H1 (cell line): ENCODE data around the gene WSCD2. TPM values are rescaled to one million over a fixed set of nuclear protein-coding genes. Genes with fewer than 3 reads are reported as not detected.

Source experiments
- CTCF ChIA-PET: fragments of 300-600 bp; sonication (Branson Sonifier 250); formaldehyde crosslinking; loops from one replicate; lab custom pipeline; 2021; ENCODE audit not compliant: partially characterized antibody; lab: Charles Lee
- POLR2A ChIA-PET: fragments of 300-600 bp; sonication (Branson Sonifier 250); formaldehyde crosslinking; loops from one replicate; lab custom pipeline; 2021; ENCODE audit warnings: inconsistent platforms; ENCODE audit not compliant: partially characterized antibody; lab: Charles Lee
- DNase-seq, 2 experiments: peaks; one replicate each; pipeline versions ENCODE4 v3.0.0 to v3.0.0-alpha.2; 2010 to 2022; ENCODE audit warnings: low spot score in 2 of 2, low read depth in 1 of 2, mixed read lengths in 1 of 2
- FAIRE-seq: peaks from 2 replicates; lab custom pipeline; 2011; peaks lifted over from hg19 to GRCh38; lab: Jason Lieb, UNC
- H2AFZ ChIP-seq: 2 replicates; pipeline ENCODE4 v1.8.1; 2012; ENCODE audit warnings: low read length, inconsistent platforms
- H2AK5ac ChIP-seq: 2 replicates; pipeline ENCODE4 v1.6.1; 2013; ENCODE audit warnings: low read depth, low read length
- H2BK120ac ChIP-seq: replicated peaks from 2 replicates; pipeline ENCODE3; 2013; ENCODE audit warnings: low read depth, low read length, inconsistent platforms
- H2BK12ac ChIP-seq: 2 replicates; pipeline ENCODE4 v1.6.1; 2013; ENCODE audit warnings: low read depth, low read length
- H2BK15ac ChIP-seq: 2 replicates; pipeline ENCODE4 v1.6.1; 2013; ENCODE audit warnings: low read length
- H2BK20ac ChIP-seq: 2 replicates; pipeline ENCODE4 v1.6.1; 2013; ENCODE audit warnings: low read length
- H2BK5ac ChIP-seq: 2 replicates; pipeline ENCODE4 v1.6.1; 2013; ENCODE audit warnings: low read depth, low read length
- H3K14ac ChIP-seq: 2 replicates; pipeline ENCODE4 v1.6.1; 2013; ENCODE audit warnings: inconsistent platforms; ENCODE audit not compliant: insufficient read length
- H3K18ac ChIP-seq: 2 replicates; pipeline ENCODE4 v1.6.1; 2013; ENCODE audit warnings: low read length; ENCODE audit errors: extremely low read depth
- H3K23ac ChIP-seq: 2 replicates; pipeline ENCODE4 v1.6.1; 2013; ENCODE audit warnings: inconsistent platforms; ENCODE audit not compliant: insufficient read length
- H3K23me2 ChIP-seq: 2 replicates; pipeline ENCODE4 v1.6.1; 2013; ENCODE audit warnings: low read depth, low read length
- H3K27ac ChIP-seq: 2 replicates; pipeline ENCODE4 v1.6.1; 2011; ENCODE audit warnings: low read depth, low read length, inconsistent platforms
- H3K27me3 ChIP-seq, 4 experiments: replicated peaks in 1 of 4; 1 replicate in 1 of 4; 2 replicates in 3 of 4; pipeline versions ENCODE4 v1.6.1 to v1.8.1; 2011 to 2013; ENCODE audit warnings: low read length in 3 of 4, mild to moderate bottlenecking in 3 of 4, inconsistent platforms in 2 of 4, mixed read lengths in 2 of 4, moderate library complexity in 1 of 4; ENCODE audit not compliant: control insufficient read depth in 3 of 4, insufficient read depth in 3 of 4; ENCODE audit errors: extremely low read depth in 1 of 4
- H3K36me3 ChIP-seq, 4 experiments: 2 replicates each; pipeline versions ENCODE4 v1.6.1 to v1.8.1; 2011 to 2013; ENCODE audit warnings: mild to moderate bottlenecking in 4 of 4, low read length in 3 of 4, moderate library complexity in 2 of 4, control low read depth in 1 of 4, inconsistent platforms in 1 of 4; ENCODE audit not compliant: insufficient read depth in 4 of 4, control insufficient read depth in 2 of 4
- H3K4ac ChIP-seq: replicated peaks from 2 replicates; pipeline ENCODE3; 2013; ENCODE audit warnings: low read length, low read depth, mixed read lengths, inconsistent platforms; ENCODE audit not compliant: insufficient read length
- H3K4me1 ChIP-seq, 4 experiments: replicated peaks in 1 of 4; 1 replicate in 1 of 4; 2 replicates in 3 of 4; pipeline versions ENCODE4 v1.6.1 to v1.8.1; 2011 to 2013; ENCODE audit warnings: low read length in 3 of 4, inconsistent platforms in 2 of 4, mixed read lengths in 1 of 4; ENCODE audit not compliant: insufficient read depth in 4 of 4, control insufficient read depth in 3 of 4
- H3K4me2 ChIP-seq, 2 experiments: 2 replicates each; pipeline versions ENCODE4 v1.6.1 to v1.8.1; 2011 to 2013; ENCODE audit warnings: low read depth in 2 of 2, low read length in 2 of 2, control low read depth in 1 of 2, inconsistent platforms in 1 of 2, mild to moderate bottlenecking in 1 of 2; ENCODE audit not compliant: insufficient read depth in 1 of 2
- H3K4me3 ChIP-seq, 4 experiments: fragments of 200-600, 300-600 bp in 1 of 4; sonication (generic), shearing (Covaris generic), sonication (Bioruptor Twin) in 1 of 4; 2 replicates each; pipeline versions ENCODE4 v1.5.1 to v1.8.1; 2011 to 2016; ENCODE audit warnings: low read length in 4 of 4, low read depth in 3 of 4, control low read depth in 2 of 4, inconsistent platforms in 2 of 4, mild to moderate bottlenecking in 2 of 4, mixed read lengths in 1 of 4, moderate library complexity in 1 of 4; ENCODE audit not compliant: insufficient read depth in 2 of 4; ENCODE audit errors: extremely low read depth in 1 of 4
- H3K56ac ChIP-seq: replicated peaks from 2 replicates; pipeline ENCODE3; 2013; ENCODE audit warnings: low read depth, mild to moderate bottlenecking, mixed read lengths, low read length, inconsistent platforms; ENCODE audit not compliant: insufficient read length
- H3K79me1 ChIP-seq: 2 replicates; pipeline ENCODE4 v1.6.1; 2013; ENCODE audit warnings: low read depth, low read length, control low read depth
- H3K79me2 ChIP-seq, 2 experiments: 2 replicates each; pipeline versions ENCODE4 v1.6.1 to v1.8.1; 2012 to 2013; ENCODE audit warnings: low read length in 2 of 2, mild to moderate bottlenecking in 2 of 2, inconsistent platforms in 1 of 2; ENCODE audit not compliant: insufficient read depth in 2 of 2, control insufficient read depth in 1 of 2
- H3K9ac ChIP-seq, 4 experiments: replicated peaks in 1 of 4; 1 replicate in 1 of 4; 2 replicates in 3 of 4; pipeline versions ENCODE4 v1.6.1 to v1.8.1; 2011 to 2013; ENCODE audit warnings: low read depth in 3 of 4, low read length in 3 of 4, control low read depth in 2 of 4, mild to moderate bottlenecking in 2 of 4, moderate library complexity in 2 of 4, inconsistent platforms in 1 of 4; ENCODE audit errors: extremely low read depth in 1 of 4
- H3K9me3 ChIP-seq, 2 experiments: 2 replicates each; pipeline versions ENCODE4 v1.6.1 to v1.8.1; 2012 to 2013; ENCODE audit warnings: mild to moderate bottlenecking in 2 of 2, moderate library complexity in 2 of 2, control low read depth in 1 of 2, inconsistent platforms in 1 of 2, low read depth in 1 of 2, low read length in 1 of 2, mixed read lengths in 1 of 2; ENCODE audit not compliant: insufficient read depth in 2 of 2
- H4K20me1 ChIP-seq, 2 experiments: replicated peaks in 1 of 2; 2 replicates each; pipeline versions ENCODE3 to v1.8.1; 2011 to 2013; ENCODE audit warnings: inconsistent platforms in 2 of 2, low read length in 2 of 2, mild to moderate bottlenecking in 1 of 2; ENCODE audit not compliant: insufficient read depth in 2 of 2, control insufficient read depth in 1 of 2
- H4K5ac ChIP-seq: 2 replicates; pipeline ENCODE4 v1.6.1; 2013; ENCODE audit warnings: low read length, low read depth, mixed read lengths, inconsistent platforms; ENCODE audit not compliant: insufficient read length
- H4K8ac ChIP-seq: 2 replicates; pipeline ENCODE4 v1.8.0; 2013; ENCODE audit warnings: mild to moderate bottlenecking, moderate library complexity, low read length, inconsistent platforms; ENCODE audit not compliant: insufficient read depth; ENCODE audit errors: extremely low read depth
- H4K91ac ChIP-seq: replicated peaks from 2 replicates; pipeline ENCODE3; 2013; ENCODE audit warnings: low read length, mixed read lengths, inconsistent platforms; ENCODE audit not compliant: insufficient read length
- ATF2 ChIP-seq: IDR thresholded peaks from 2 replicates; pipeline ENCODE4 v1.6.1; 2012; ENCODE audit warnings: low read length, inconsistent platforms
- CBX8 ChIP-seq: fragments of 300-800, 300-1000 bp; sonication (generic); IDR thresholded peaks from 2 replicates; pipeline ENCODE4 v1.7.1; 2016; ENCODE audit warnings: low read depth, low read length, borderline replicate concordance
- SRF ChIP-seq: IDR thresholded peaks from 2 replicates; pipeline ENCODE4 v1.6.1; 2011; ENCODE audit warnings: mild to moderate bottlenecking, low read depth, low read length, moderate library complexity
- WGBS, 2 experiments: shearing (Covaris generic) in 1 of 2; methylation state at CpG; one replicate each; pipeline versions ENCODE4 v1.1.6 to v1.1.7; 2013 to 2015; ENCODE audit warnings: low lambda C conversion rate in 2 of 2, mixed read lengths in 2 of 2, inconsistent platforms in 1 of 2, low coverage in 1 of 2, missing lambda C conversion rate in 1 of 2; ENCODE audit not compliant: insufficient replicate concordance in 2 of 2, insufficient coverage in 1 of 2, insufficient read length in 1 of 2; ENCODE audit errors: extremely low coverage in 1 of 2, missing lambda C conversion rate in 1 of 2; 5-methylcytosine and 5-hydroxymethylcytosine counted together
- polyA plus RNA-seq, 7 experiments: library from polyadenylated mRNA; depleted of rRNA in 3 of 7; stranded (reverse) in 5 of 7; unstranded in 2 of 7; fragments of >200 nt in 5 of 7; fragments of 200-250 nt in 2 of 7; gene quantifications; 1 replicate in 5 of 7; 2 replicates in 1 of 7; 4 replicates in 1 of 7; pipeline versions ENCODE4 v1.2.1 to v1.2.3, GENCODE V29; 2011 to 2013; ENCODE audit warnings: missing spikeins in 2 of 7, mixed read lengths in 2 of 7
- total RNA-seq: library from RNA; stranded (reverse); fragmentation: NEBNext Ultra II Directional; extraction: Animal tissue kit (Norgen Biotek cat#: 25700); gene quantifications from 2 replicates; pipeline ENCODE4 v1.2.1, GENCODE V29; 2021

WSCD2 gene
- total and polyA plus RNA-seq, 2 of the 8 experiments (the other 6 are each of a cell fraction or from before 2014, with no cell fraction given): 1.3 to 2.2 TPM

- H3K18ac ChIP-seq: no peak overlapping the region
- H4K8ac ChIP-seq: no peak overlapping the region
- H2BK15ac ChIP-seq: no peak overlapping the region
- TF ChIP-seq SRF (no peak), CBX8 (no peak), ATF2 (no peak)
- 91% methylated on average over 2 of the region's 2 CpGs; no CpG with 5 or more reads in 1 of the 2 experiments for WGBS, 2 experiments
- H4K5ac ChIP-seq: no peak overlapping the region
- H3K79me1 ChIP-seq: no peaks in the 10 kb centered on the region
- H3K4me3 ChIP-seq: no peak overlapping the region
- no peaks in the 10 kb centered on the region for H3K9me3 ChIP-seq
- no peak overlapping the region for H2AFZ ChIP-seq
- no peak overlapping the region for H2BK20ac ChIP-seq
- no peak overlapping the region for H3K4me2 ChIP-seq
- H3K4me1 ChIP-seq: peaks cover 0 to 5% (median 0%) of the 10 kb centered on the region in 4 experiments; a peak in 4 of 7 replicates
- DNase-seq: no peak
- no peaks in the 10 kb centered on the region for H3K79me2 ChIP-seq
- H2BK120ac ChIP-seq: no peak overlapping the region
- no peaks in the 10 kb centered on the region for H3K27me3 ChIP-seq
- no peak overlapping the region for H2BK5ac ChIP-seq
- no peak overlapping the region for H3K23ac ChIP-seq
- H3K4ac ChIP-seq: no peak overlapping the region
- no peak overlapping the region for H2BK12ac ChIP-seq
- no peak overlapping the region for H3K56ac ChIP-seq
- ChIA-PET POLR2A (no interaction called here), CTCF (interaction anchor here (1.0 to 2.8 kb wide), 10 partner anchors 9 to 201 kb away, joined by 3 to 17 read pairs (median 8); partner anchors contain the start of gene WSCD2)
- peaks cover 3% of the 10 kb centered on the region; the same call in 1 of the 2 replicates for H3K23me2 ChIP-seq
- H3K14ac ChIP-seq: no peak overlapping the region
- no peaks in the 10 kb centered on the region for H3K36me3 ChIP-seq
- H4K20me1 ChIP-seq: peaks cover 0 to 2% of the 10 kb centered on the region in 2 experiments
- no peak overlapping the region for H3K9ac ChIP-seq
- no peak overlapping the region for H3K27ac ChIP-seq
- no peak overlapping the region for H4K91ac ChIP-seq
- H2AK5ac ChIP-seq: no peak overlapping the region
- FAIRE-seq: no peak
Measured at GRCh38 chr12:108191086-108191485, 62.0 kb downstream of the WSCD2 start.
